ENCODE measurements around the gene CNPPD1. TPM values are rescaled to one million over a fixed set of nuclear protein-coding genes. Genes with fewer than 3 reads are reported as not detected.

The CNPPD1 gene
- total and polyA plus RNA-seq, 4 donors = 16.5 to 39.8 (median 21.6) TPM

GRCh38 chr2:219214141-219214540, 37.4 kb upstream of the CNPPD1 start:
- H3K4me3 ChIP-seq (ENCODE audit: low read depth in 1 of 3, low read length in 3 of 3) = no peak overlapping the region
- H3K27ac ChIP-seq (ENCODE audit: low read depth in 1 of 2, low read length in 2 of 2) = no peak overlapping the region
- WGBS = 97% methylated on average over 15 of the region's 15 CpGs
- DNase-seq (ENCODE audit: low spot score) = no peak
- H3K4me1 ChIP-seq (ENCODE audit: control insufficient read depth in 4 of 4, insufficient read depth in 4 of 4, low read length in 3 of 4) = peaks cover 1 to 19% (median 12%) of the 10 kb centered on the region in 4 donors
- H3K9ac ChIP-seq (ENCODE audit: low read depth in 1 of 2, low read length in 2 of 2) = no peak overlapping the region
- H3K36me3 ChIP-seq (ENCODE audit: control insufficient read depth in 4 of 4, insufficient read depth in 3 of 4, low read depth in 1 of 4, low read length in 3 of 4) = peaks cover 11 to 32% (median 15%) of the 10 kb centered on the region in 4 donors
- no peaks in the 10 kb centered on the region for H3K9me3 ChIP-seq (ENCODE audit: control insufficient read depth in 4 of 4, low read length in 3 of 4)
- TF ChIP-seq CTCF (IDR thresholded peaks at IDR 0.05; ENCODE audit: low read depth, low read length, missing input control) (no peak), YY1 (IDR thresholded peaks at IDR 0.05) (no peak), REST (IDR thresholded peaks at IDR 0.05) (no peak), NR2F2 (IDR thresholded peaks at IDR 0.05) (no peak), ATF3 (IDR thresholded peaks at IDR 0.05) (no peak), ZBTB33 (IDR thresholded peaks at IDR 0.05) (no peak), SP1 (IDR thresholded peaks at IDR 0.05) (no peak), EGR1 (IDR thresholded peaks at IDR 0.05; ENCODE audit: low read depth in 2 of 2) (no peak), FOXA1 (IDR thresholded peaks at IDR 0.05) (no peak), GABPA (IDR thresholded peaks at IDR 0.05 in 1 of 2, conservative IDR thresholded peaks at IDR 0.05 in 1 of 2) (no peak), RAD21 (IDR thresholded peaks at IDR 0.05) (no peak), TAF1 (conservative IDR thresholded peaks at IDR 0.05) (no peak)
- H3K27me3 ChIP-seq (ENCODE audit: control insufficient read depth in 4 of 4, insufficient read depth in 4 of 4, low read length in 3 of 4) = no peaks in the 10 kb centered on the region

GRCh38 chr2:219213486-219214071, 36.9 kb upstream of the CNPPD1 start:
- no peak for TF ChIP-seq RAD21 (IDR thresholded peaks at IDR 0.05)
- no peak for TF ChIP-seq CTCF (IDR thresholded peaks at IDR 0.05; ENCODE audit: low read depth, low read length, missing input control)
- no peak for TF ChIP-seq EGR1 (IDR thresholded peaks at IDR 0.05; ENCODE audit: low read depth in 2 of 2)
- no peak for TF ChIP-seq JUND (IDR thresholded peaks at IDR 0.05)
- TF ChIP-seq FOXA1 (IDR thresholded peaks at IDR 0.05) = no peak
- no peak for TF ChIP-seq ZBTB33 (IDR thresholded peaks at IDR 0.05)
- TF ChIP-seq YY1 (IDR thresholded peaks at IDR 0.05) = no peak
- no peak for TF ChIP-seq NR2F2 (IDR thresholded peaks at IDR 0.05)
- no peak for TF ChIP-seq SP1 (IDR thresholded peaks at IDR 0.05)
- TF ChIP-seq HNF4A (conservative IDR thresholded peaks at IDR 0.05) = no peak
- no peak for TF ChIP-seq MAX (IDR thresholded peaks at IDR 0.05)
- no peak for TF ChIP-seq FOXA2 (IDR thresholded peaks at IDR 0.05)
- no peak for TF ChIP-seq TAF1 (conservative IDR thresholded peaks at IDR 0.05)
- no peak for TF ChIP-seq RXRA (IDR thresholded peaks at IDR 0.05)
- H3K27ac ChIP-seq (ENCODE audit: low read depth in 1 of 2, low read length in 2 of 2) = no peak overlapping the region
- H3K27me3 ChIP-seq (ENCODE audit: control insufficient read depth in 4 of 4, insufficient read depth in 4 of 4, low read length in 3 of 4) = no peaks in the 10 kb centered on the region
- peak; percentile 29 for DNase-seq (ENCODE audit: low spot score)
- H3K9me3 ChIP-seq (ENCODE audit: control insufficient read depth in 4 of 4, low read length in 3 of 4) = no peaks in the 10 kb centered on the region
- no peak overlapping the region for H3K9ac ChIP-seq (ENCODE audit: low read depth in 1 of 2, low read length in 2 of 2)
- peaks cover 0 to 17% (median 13%) of the 10 kb centered on the region in 4 donors for H3K4me1 ChIP-seq (ENCODE audit: control insufficient read depth in 4 of 4, insufficient read depth in 4 of 4, low read length in 3 of 4)
- no peak overlapping the region for H3K4me3 ChIP-seq (ENCODE audit: low read depth in 1 of 3, low read length in 3 of 3)
- H3K36me3 ChIP-seq (ENCODE audit: control insufficient read depth in 4 of 4, insufficient read depth in 3 of 4, low read depth in 1 of 4, low read length in 3 of 4) = peaks cover 11 to 37% (median 15%) of the 10 kb centered on the region in 4 donors
- 96% methylated on average over 10 of the region's 10 CpGs for WGBS

Measured in liver (tissue), 9 donors.